Right lobe of liver (tissue), 6 donors: ENCODE measurements around the gene LRIT2. TPM values are rescaled to one million over a fixed set of nuclear protein-coding genes. Genes with fewer than 3 reads are reported as not detected.

Source experiments
- ATAC-seq, 4 donors: fragments of 200-7000 bp; cut with Tn5 transposase; one replicate each; pipeline ENCODE4 v1.9.1; 2020; ENCODE audit warnings: mild to moderate bottlenecking in 4 of 4, moderate library complexity in 4 of 4
- DNase-seq, 3 donors: peaks; one replicate each; pipeline ENCODE4 v3.0.0-alpha.2; 2020
- H3K27ac ChIP-seq, 3 donors: fragments of 200-600 bp; one replicate each; pipeline ENCODE4 v1.8.0; 2022
- H3K27me3 ChIP-seq, 2 donors: fragments of 200-600 bp; one replicate each; pipeline ENCODE4 v1.8.0; 2022
- H3K36me3 ChIP-seq, 4 donors: fragments of 200-600 bp; sonication (generic) in 1 of 4; one replicate each; pipeline versions ENCODE4 v1.5.1 to v1.8.0; 2017 to 2022; ENCODE audit warnings: control low read depth in 1 of 4
- H3K4me1 ChIP-seq, 4 donors: fragments of 200-600 bp; sonication (generic) in 1 of 4; one replicate each; pipeline versions ENCODE4 v1.5.1 to v1.8.0; 2017 to 2022; ENCODE audit warnings: control low read depth in 1 of 4
- H3K4me3 ChIP-seq, 3 donors: fragments of 200-600 bp; one replicate each; pipeline ENCODE4 v1.8.0; 2022
- H3K9me3 ChIP-seq, 4 donors: fragments of 200-600 bp; sonication (generic) in 1 of 4; one replicate each; pipeline versions ENCODE4 v1.5.1 to v1.8.0; 2017 to 2022; ENCODE audit warnings: control low read depth in 1 of 4
- CTCF ChIP-seq, 4 donors: fragments of 200-600 bp in 3 of 4; fragments of 450-650 bp in 1 of 4; IDR thresholded peaks; one replicate each; pipeline versions ENCODE4 v1.5.1 to v1.8.0; 2016 to 2022; ENCODE audit warnings: antibody characterized with exemption in 4 of 4, mild to moderate bottlenecking in 2 of 4
- POLR2A ChIP-seq: fragments of 450-650 bp; IDR thresholded peaks from one replicate; pipeline ENCODE4 v1.6.1; 2017; ENCODE audit warnings: antibody characterized with exemption, mild to moderate bottlenecking
- WGBS: methylation state at CpG from one replicate; pipeline ENCODE4 v1.1.6; 2018; ENCODE audit warnings: low coverage, low lambda C conversion rate; ENCODE audit not compliant: insufficient coverage; ENCODE audit errors: missing lambda C conversion rate; 5-methylcytosine and 5-hydroxymethylcytosine counted together
- intact Hi-C, 2 donors: fragments of 100-400 bp; cut with DNase I; formaldehyde crosslinking; loops; one replicate each; pipeline versions ENCODE4 v1.11.2 to v1.14.1; 2022
- total RNA-seq, 6 experiments: library from RNA; depleted of rRNA in 2 of 6; stranded (reverse); fragments of >200 nt in 2 of 6; fragmentation: NEBNext Ultra II Directional in 3 of 6; extraction: Animal tissue kit (Norgen Biotek cat#: 25700) in 3 of 6; gene quantifications; one replicate each; pipeline versions ENCODE4 v1.1.0 to v1.2.4, GENCODE V29; 2016 to 2023
- donor health status: DM: no; HTN: yes; CAD: no.
- donor health status: DM: no; HTN: no; CAD: no.
- donor health status: DM: no; HTN: no; CAD: no.
- donor health status: DM: no; HTN: yes; CAD: no.
- donor health status: DM: no; HTN: yes; CAD: no.

The LRIT2 gene
- total RNA-seq, 6 experiments from 2014 or later = not detected

- no peak for TF ChIP-seq POLR2A
- no peak for TF ChIP-seq CTCF (IDR thresholded peaks at IDR 0.05)
- peak in 2 of 4 donors; percentile 26 to 27 for ATAC-seq
- intact Hi-C loops = no loop called here
- Histone ChIP-seq H3K9me3 (no peaks in the 10 kb centered on the region), H3K36me3 (no peaks in the 10 kb centered on the region), H3K4me1 (peaks cover 0 to 10% (median 0%) of the 10 kb centered on the region in 4 donors), H3K4me3 (no peak overlapping the region), H3K27me3 (peaks cover 7 to 11% of the 10 kb centered on the region in 2 donors), H3K27ac (no peak overlapping the region)
- WGBS = 7% methylated on average over 4 of the region's 4 CpGs
- DNase-seq = no peak
Measured at GRCh38 chr10:84196083-84196482, 29.3 kb downstream of the LRIT2 start.

GRCh38 chr10:84195044-84195830 lies 30.1 kb downstream of the LRIT2 start:
- TF ChIP-seq POLR2A = no peak
- TF ChIP-seq CTCF (IDR thresholded peaks at IDR 0.05) = no peak
- Histone ChIP-seq H3K9me3 (no peaks in the 10 kb centered on the region), H3K36me3 (no peaks in the 10 kb centered on the region), H3K4me1 (peaks cover 0 to 10% (median 0%) of the 10 kb centered on the region in 4 donors), H3K4me3 (peak overlapping the region in 1 of 3 donors; percentile 40), H3K27me3 (peaks cover 7 to 11% of the 10 kb centered on the region in 2 donors), H3K27ac (no peak overlapping the region)
- 20% methylated on average over 1 of the region's 43 CpGs for WGBS
- intact Hi-C loops = no loop called here
- no peak for ATAC-seq
- no peak for DNase-seq

- H3K27me3 ChIP-seq = peaks cover 7 to 11% of the 10 kb centered on the region in 2 donors
- ATAC-seq (peak; percentile 44 to 62 (median 54)), DNase-seq (peak in 1 of 3 donors; percentile 37)
- H3K36me3 ChIP-seq = no peaks in the 10 kb centered on the region
- intact Hi-C loops = no loop called here
- H3K4me1 ChIP-seq = peaks cover 0 to 10% (median 0%) of the 10 kb centered on the region in 4 donors
- peak within 1 kb of the TSS; percentile 26 to 40 (median 28) for H3K4me3 ChIP-seq
- no peak within 1 kb of the TSS for H3K27ac ChIP-seq
- no peaks in the 10 kb centered on the region for H3K9me3 ChIP-seq
- 0% methylated on average over 4 of the region's 61 CpGs for WGBS
- TF ChIP-seq POLR2A (no peak), CTCF (IDR thresholded peaks at IDR 0.05) (no peak)
Measured at GRCh38 chr10:84194424-84195043, 30.8 kb downstream of the LRIT2 start, which contains the start of gene CDHR1. Gene CDHR1 (plus strand): TSS chr10:84194537. CDS start chr10:84194761, 224 bp downstream.

- DNase-seq (no peak), ATAC-seq (no peak)
- Histone ChIP-seq H3K4me1 (peaks cover 0 to 10% (median 0%) of the 10 kb centered on the region in 4 donors), H3K27ac (no peak overlapping the region), H3K36me3 (no peaks in the 10 kb centered on the region), H3K4me3 (peak overlapping the region; percentile 26 to 40 (median 28)), H3K27me3 (peaks cover 7 to 11% of the 10 kb centered on the region in 2 donors), H3K9me3 (no peaks in the 10 kb centered on the region)
- intact Hi-C loops = no loop called here
- TF ChIP-seq CTCF (IDR thresholded peaks at IDR 0.05) = no peak
- WGBS = 71% methylated on average over 5 of the region's 5 CpGs
Measured at GRCh38 chr10:84193846-84194423, 31.4 kb downstream of the LRIT2 start.
